HepG2 (cell line): Measurements from ENCODE around the gene RUNX2. TPM values are rescaled to one million over a fixed set of nuclear protein-coding genes. Genes with fewer than 3 reads are reported as not detected.

ENCODE experiments used
- ATM ChIP-seq: fragments of 450-650 bp; IDR thresholded peaks from 2 replicates; pipeline ENCODE4 v1.7.1; 2017; ENCODE audit warnings: mild to moderate bottlenecking, borderline replicate concordance
- FOXA3 ChIP-seq: IDR thresholded peaks from 2 replicates; pipeline ENCODE4 v1.6.1; 2016; ENCODE audit warnings: missing genetic modification reagents, missing compliant biosample characterization
- FOXJ3 ChIP-seq: sonication (generic); formaldehyde crosslinking; IDR thresholded peaks from 2 replicates; pipeline ENCODE4 v1.4.0; 2020; ENCODE audit warnings: missing genetic modification reagents, mild to moderate bottlenecking, borderline replicate concordance
- HDAC6 ChIP-seq: fragments of 200-600 bp; sonication (generic); IDR thresholded peaks from 2 replicates; pipeline ENCODE4 v1.7.0; 2017; ENCODE audit warnings: mild to moderate bottlenecking, antibody characterized with exemption, low read length, low read depth
- MBNL3 ChIP-seq: fragments of 250-450 bp; sonication (Bioruptor Pico); conservative IDR thresholded peaks from 2 replicates; pipeline ENCODE4 v1.8.0; 2022; ENCODE audit warnings: mild to moderate bottlenecking, inconsistent platforms
- MXD1 ChIP-seq: sonication (generic); formaldehyde crosslinking; IDR thresholded peaks from 2 replicates; pipeline ENCODE4 v1.4.0; 2020; ENCODE audit warnings: mild to moderate bottlenecking, missing genetic modification reagents
- PAWR ChIP-seq: sonication (generic); formaldehyde crosslinking; IDR thresholded peaks from 2 replicates; pipeline ENCODE4 v1.4.0; 2020; ENCODE audit warnings: missing genetic modification reagents, mild to moderate bottlenecking, borderline replicate concordance
- PLSCR1 ChIP-seq: sonication (generic); formaldehyde crosslinking; IDR thresholded peaks from 2 replicates; pipeline ENCODE4 v1.5.0; 2020; ENCODE audit warnings: missing genetic modification reagents, mild to moderate bottlenecking, borderline replicate concordance
- POGZ ChIP-seq: sonication (generic); formaldehyde crosslinking; IDR thresholded peaks from 2 replicates; pipeline ENCODE4 v1.4.0; 2020; ENCODE audit warnings: mild to moderate bottlenecking, missing genetic modification reagents
- PTBP1 ChIP-seq: fragments of 200-400 bp; formaldehyde crosslinking; IDR thresholded peaks from 2 replicates; pipeline ENCODE4 v1.6.1; 2018; ENCODE audit warnings: low read length, low read depth; ENCODE audit not compliant: poor library complexity, severe bottlenecking
- SIX1 ChIP-seq: sonication (generic); formaldehyde crosslinking; IDR thresholded peaks from 2 replicates; pipeline ENCODE4 v1.4.0; 2020; ENCODE audit warnings: missing genetic modification reagents, borderline replicate concordance
- SRSF9 ChIP-seq: fragments of 200-400 bp; formaldehyde crosslinking; IDR thresholded peaks from 2 replicates; pipeline ENCODE4 v1.6.1; 2018; ENCODE audit warnings: borderline replicate concordance, mild to moderate bottlenecking, low read depth, low read length; ENCODE audit not compliant: insufficient read depth, poor library complexity, severe bottlenecking
- TBX2 ChIP-seq: sonication (generic); formaldehyde crosslinking; IDR thresholded peaks from 2 replicates; pipeline ENCODE4 v1.5.0; 2020; ENCODE audit warnings: missing genetic modification reagents, mild to moderate bottlenecking, borderline replicate concordance
- TFDP2 ChIP-seq: sonication (generic); formaldehyde crosslinking; IDR thresholded peaks from 2 replicates; pipeline ENCODE4 v1.4.0; 2020; ENCODE audit warnings: missing genetic modification reagents
- WIZ ChIP-seq: sonication (generic); formaldehyde crosslinking; IDR thresholded peaks from 2 replicates; pipeline ENCODE4 v1.5.1; 2020; ENCODE audit warnings: mild to moderate bottlenecking, missing genetic modification reagents
- ZFY ChIP-seq: sonication (generic); formaldehyde crosslinking; IDR thresholded peaks from 2 replicates; pipeline ENCODE4 v1.4.0; 2020; ENCODE audit warnings: missing genetic modification reagents
- ZHX1 ChIP-seq: sonication (generic); formaldehyde crosslinking; IDR thresholded peaks from 2 replicates; pipeline ENCODE4 v1.8.1; 2022; ENCODE audit warnings: low read depth, mild to moderate bottlenecking, missing genetic modification reagents
- ZNF354B ChIP-seq: sonication (generic); formaldehyde crosslinking; IDR thresholded peaks from 2 replicates; pipeline ENCODE4 v1.8.0; 2022; ENCODE audit warnings: mild to moderate bottlenecking, missing genetic modification reagents
- ZNF556 ChIP-seq: sonication (generic); formaldehyde crosslinking; IDR thresholded peaks from 2 replicates; pipeline ENCODE4 v1.4.0; 2020; ENCODE audit warnings: mild to moderate bottlenecking, missing genetic modification reagents, borderline replicate concordance
- ZNF674 ChIP-seq: sonication (generic); formaldehyde crosslinking; IDR thresholded peaks from 2 replicates; pipeline ENCODE4 v1.5.0; 2020; ENCODE audit warnings: low read depth, mild to moderate bottlenecking, missing genetic modification reagents
- ZXDC ChIP-seq: sonication (generic); formaldehyde crosslinking; IDR thresholded peaks from 2 replicates; pipeline ENCODE4 v1.5.0; 2020; ENCODE audit warnings: mild to moderate bottlenecking, missing genetic modification reagents
- polyA plus RNA-seq, 8 experiments: library from polyadenylated mRNA; depleted of rRNA in 3 of 8; stranded (reverse) in 7 of 8; unstranded in 1 of 8; fragments of >200 nt; fragmentation: Illumina TruSeq in 4 of 8; extraction: Trizol in 4 of 8; gene quantifications; 2 replicates each; pipeline versions ENCODE4 v1.2.1 to v1.2.3, GENCODE V29; 2011 to 2016; ENCODE audit warnings: low read depth in 4 of 8, missing spikeins in 1 of 8, mixed read lengths in 1 of 8; ENCODE audit not compliant: insufficient read depth in 1 of 8
- total RNA-seq, 5 experiments: library from RNA; depleted of rRNA; stranded (reverse); fragments of >200 nt; fragmentation: Illumina TruSeq; extraction: Trizol; gene quantifications; 2 replicates each; pipeline ENCODE4 v1.2.3, GENCODE V29; 2016; ENCODE audit warnings: low read depth in 1 of 5

Gene RUNX2
- total and polyA plus RNA-seq, 2 of the 13 experiments (the other 11 are each of a cell fraction or from before 2014, with no cell fraction given): not detected

- TF ChIP-seq PLSCR1 (CRISPR knock-in tag) (no peak), ZXDC (no peak), FOXJ3 (CRISPR knock-in tag) (peak; percentile 98), ATM (no peak), ZHX1 (CRISPR knock-in tag) (peak; percentile 50; the same call in 1 of the 2 replicates), FOXA3 (CRISPR knock-in tag) (peak; percentile 100), WIZ (peak; percentile 62; the same call in 1 of the 2 replicates), SRSF9 (no peak), HDAC6 (no peak), MBNL3 (CRISPR knock-in tag) (no peak), POGZ (peak; percentile 96), TFDP2 (peak; percentile 53; the same call in 1 of the 2 replicates), PTBP1 (no peak), ZFY (CRISPR knock-in tag) (peak; percentile 70), TBX2 (CRISPR knock-in tag) (peak; percentile 94), ZNF556 (CRISPR knock-in tag) (peak; percentile 92), MXD1 (no peak), PAWR (CRISPR knock-in tag) (no peak), SIX1 (CRISPR knock-in tag) (peak; percentile 65; the same call in 1 of the 2 replicates), ZNF354B (CRISPR knock-in tag) (peak; percentile 76; the same call in 1 of the 2 replicates), ZNF674 (CRISPR knock-in tag) (no peak)
Measured at GRCh38 chr6:45445749-45446549, 117.8 kb downstream of the RUNX2 start (continued).
